GM12878 (cell line): Measurements from ENCODE around the gene FXYD4. TPM values are rescaled to one million over a fixed set of nuclear protein-coding genes. Genes with fewer than 3 reads are reported as not detected.

Source experiments
- ATAC-seq: fragments of 200-7000 bp; cut with Tn5 transposase; 3 replicates; pipeline ENCODE4 v1.9.1; 2020; ENCODE audit warnings: mild to moderate bottlenecking, moderate library complexity
- BruUV-seq: library from RNA; stranded (reverse); fragments of 400-500 nt; replicated peaks from 2 replicates; lab custom pipeline; 2021; lab: Mats Ljungman, UMichigan
- CTCF ChIA-PET: fragments of 300-600 bp; sonication (Branson Sonifier 250); formaldehyde crosslinking; extraction: SDS; loops from one replicate; lab custom pipeline; 2021; ENCODE audit warnings: inconsistent platforms; lab: Yijun Ruan, JAX
- POLR2A ChIA-PET: fragments of 350-600 bp; formaldehyde crosslinking; extraction: SDS; loops from one replicate; lab custom pipeline; 2021; ENCODE audit warnings: inconsistent platforms; lab: Charles Lee
- RAD21 ChIA-PET: fragments of 300-600 bp; sonication (Branson Sonifier 250); formaldehyde crosslinking; loops from one replicate; lab custom pipeline; 2023; ENCODE audit warnings: antibody characterized with exemption; ENCODE audit not compliant: unreplicated experiment; lab: Charles Lee
- SMC1A ChIA-PET: fragments of 300-600 bp; sonication (Branson Sonifier 250); formaldehyde crosslinking; loops from one replicate; lab custom pipeline; 2023; ENCODE audit not compliant: unreplicated experiment, uncharacterized antibody; lab: Charles Lee
- DNase-seq: peaks from one replicate; pipeline ENCODE4 v3.0.0-alpha.2; 2011; ENCODE audit warnings: low read depth, low spot score
- FAIRE-seq: peaks from 3 replicates; lab custom pipeline; 2011; peaks lifted over from hg19 to GRCh38; lab: Jason Lieb, UNC
- H2AFZ ChIP-seq: 2 replicates; pipeline ENCODE4 v1.6.0; 2011; ENCODE audit warnings: low read depth, low read length, control low read depth; ENCODE audit not compliant: control insufficient read depth
- H3K27ac ChIP-seq: 2 replicates; pipeline ENCODE4 v1.5.1; 2011; ENCODE audit warnings: control low read depth; ENCODE audit not compliant: control insufficient read depth, insufficient read depth
- H3K27me3 ChIP-seq, 2 experiments: replicated peaks in 1 of 2; 2 replicates each; pipeline versions ENCODE4 v1.6.0 to v1.6.1; 2011; ENCODE audit warnings: low read length in 1 of 2; ENCODE audit not compliant: control insufficient read depth in 2 of 2, insufficient read depth in 2 of 2
- H3K36me3 ChIP-seq, 2 experiments: 2 replicates each; pipeline ENCODE4 v1.5.1; 2011; ENCODE audit warnings: low read length in 1 of 2; ENCODE audit not compliant: control insufficient read depth in 2 of 2, insufficient read depth in 2 of 2
- H3K4me1 ChIP-seq: 2 replicates; pipeline ENCODE4 v1.6.1; 2011; ENCODE audit warnings: mild to moderate bottlenecking, low read length, moderate library complexity, mixed read lengths; ENCODE audit not compliant: control insufficient read depth, insufficient read depth
- H3K4me2 ChIP-seq: 2 replicates; pipeline ENCODE4 v1.6.0; 2011; ENCODE audit warnings: control low read depth; ENCODE audit not compliant: control insufficient read depth, insufficient read depth
- H3K4me3 ChIP-seq: fragments of 200-600 bp; sonication (generic); 2 replicates; pipeline ENCODE4 v1.5.1; 2016
- H3K79me2 ChIP-seq: 2 replicates; pipeline ENCODE4 v1.6.0; 2011; ENCODE audit warnings: low read length; ENCODE audit not compliant: control insufficient read depth, insufficient read depth
- H3K9ac ChIP-seq: 2 replicates; pipeline ENCODE4 v1.8.0; 2011; ENCODE audit warnings: low read length, control low read depth, mixed read lengths; ENCODE audit not compliant: control insufficient read depth, insufficient read depth
- H3K9me3 ChIP-seq: replicated peaks from 3 replicates; pipeline ENCODE4 v1.5.1; 2011; ENCODE audit warnings: mild to moderate bottlenecking, low read length; ENCODE audit not compliant: control insufficient read depth, insufficient read depth
- H4K20me1 ChIP-seq: 2 replicates; pipeline ENCODE4 v1.6.0; 2011; ENCODE audit not compliant: control insufficient read depth, insufficient read depth
- DPF2 ChIP-seq: fragments of 450-650 bp; IDR thresholded peaks from 2 replicates; pipeline ENCODE4 v1.6.1; 2017; ENCODE audit warnings: mild to moderate bottlenecking
- EP300 ChIP-seq, 2 experiments: fragments of 150-350 bp in 1 of 2; IDR thresholded peaks; 2 replicates each; pipeline ENCODE4 v1.6.1; 2011 to 2012; ENCODE audit warnings: low read depth in 2 of 2, low read length in 2 of 2, borderline replicate concordance in 1 of 2, improper control_type of control experiment in 1 of 2, inconsistent platforms in 1 of 2; ENCODE audit not compliant: control insufficient read depth in 1 of 2
- HDAC2 ChIP-seq: fragments of 200-600 bp; sonication (generic); IDR thresholded peaks from 2 replicates; pipeline ENCODE4 v1.6.1; 2017
- HDAC6 ChIP-seq: fragments of 200-600 bp; sonication (generic); IDR thresholded peaks from one replicate; pipeline ENCODE4 v1.8.0; 2017; ENCODE audit warnings: antibody characterized with exemption; ENCODE audit not compliant: unreplicated experiment
- NR2C1 ChIP-seq: fragments of 450-650 bp; IDR thresholded peaks from 2 replicates; pipeline ENCODE4 v1.6.1; 2017; ENCODE audit warnings: antibody characterized with exemption, mild to moderate bottlenecking, moderate library complexity
- NR2C2 ChIP-seq: IDR thresholded peaks from 2 replicates; pipeline ENCODE4 v1.6.1; 2011; ENCODE audit warnings: borderline replicate concordance, low read depth; ENCODE audit not compliant: control insufficient read depth, insufficient read length
- SMARCA5 ChIP-seq: fragments of 450-650 bp; IDR thresholded peaks from 2 replicates; pipeline ENCODE4 v1.6.1; 2017; ENCODE audit warnings: mild to moderate bottlenecking
- WGBS: methylation state at CpG from one replicate; pipeline ENCODE4 v1.1.6; 2016; ENCODE audit warnings: low lambda C conversion rate; ENCODE audit not compliant: insufficient replicate concordance, insufficient coverage; ENCODE audit errors: missing lambda C conversion rate; 5-methylcytosine and 5-hydroxymethylcytosine counted together
- in situ Hi-C: fragments of 300-500 bp; cut with MboI; formaldehyde crosslinking; loops from 9 replicates; pipeline ENCODE4 v1.14.3; 2018; ENCODE audit warnings: mixed read lengths
- intact Hi-C: fragments of 100-400 bp; cut with micrococcal nuclease; formaldehyde crosslinking; loops from one replicate; pipeline ENCODE4 v1.14.2; 2022; ENCODE audit not compliant: unreplicated experiment
- polyA plus RNA-seq, 11 experiments: library from polyadenylated mRNA; depleted of rRNA in 4 of 11; unstranded in 6 of 11; stranded (reverse) in 5 of 11; fragments of >200 nt; fragmentation: Nextera tagmentation in 4 of 11; fragmentation: Illumina TruSeq in 1 of 11; extraction: Ambion mirVana in 4 of 11; extraction: Trizol in 1 of 11; gene quantifications; 1 replicate in 1 of 11; 2 replicates in 10 of 11; pipeline versions ENCODE4 v1.2.1 to v1.2.3, GENCODE V29; 2011 to 2016; ENCODE audit warnings: inconsistent platforms in 2 of 11, missing spikeins in 2 of 11, low read depth in 1 of 11
- total RNA-seq, 4 experiments: library from RNA; depleted of rRNA in 3 of 4; stranded (reverse); fragments of >200 nt in 3 of 4; fragmentation: Illumina TruSeq in 1 of 4; extraction: Trizol in 1 of 4; gene quantifications; 2 replicates each; pipeline versions ENCODE4 v1.2.1 to v1.2.3, GENCODE V29; 2013 to 2021
- TF ChIP-seq, protein P1 (sequence below): fragments of 450-650 bp; IDR thresholded peaks from 2 replicates; pipeline ENCODE4 v1.6.1; 2017; ENCODE audit warnings: mild to moderate bottlenecking, moderate library complexity

The FXYD4 gene
- total and polyA plus RNA-seq, 10 of the 15 experiments (the other 5 are each of a cell fraction or from before 2014, with no cell fraction given): not detected

DNA sequence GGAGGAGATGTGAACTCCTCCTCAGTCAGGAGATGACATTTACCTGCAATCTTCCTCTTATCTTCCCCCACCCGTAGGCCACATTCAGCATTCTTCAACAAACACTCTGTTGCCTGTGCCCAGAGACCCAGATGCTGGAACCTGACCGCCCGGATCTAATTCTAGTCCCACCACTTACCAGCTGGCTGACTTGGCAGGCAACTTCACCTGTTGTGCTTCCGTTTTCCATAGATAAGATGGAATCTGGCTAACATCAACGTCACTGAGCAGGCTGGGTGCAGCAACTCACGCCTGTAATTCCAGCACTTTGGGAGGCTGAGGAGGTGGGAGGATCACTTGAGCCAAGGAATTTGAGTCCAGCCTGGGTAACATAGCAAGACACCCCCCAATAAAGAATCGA is 21.3 kb upstream of the FXYD4 start:
- H3K9ac ChIP-seq: no peak overlapping the region
- no peaks in the 10 kb centered on the region for H4K20me1 ChIP-seq
- H3K27ac ChIP-seq: no peak overlapping the region
- TF ChIP-seq HDAC2: no peak
- TF ChIP-seq NR2C1: no peak
- no peak for TF ChIP-seq NR2C2
- TF ChIP-seq DPF2: no peak
- TF ChIP-seq HDAC6: no peak
- TF ChIP-seq, protein P1, sequence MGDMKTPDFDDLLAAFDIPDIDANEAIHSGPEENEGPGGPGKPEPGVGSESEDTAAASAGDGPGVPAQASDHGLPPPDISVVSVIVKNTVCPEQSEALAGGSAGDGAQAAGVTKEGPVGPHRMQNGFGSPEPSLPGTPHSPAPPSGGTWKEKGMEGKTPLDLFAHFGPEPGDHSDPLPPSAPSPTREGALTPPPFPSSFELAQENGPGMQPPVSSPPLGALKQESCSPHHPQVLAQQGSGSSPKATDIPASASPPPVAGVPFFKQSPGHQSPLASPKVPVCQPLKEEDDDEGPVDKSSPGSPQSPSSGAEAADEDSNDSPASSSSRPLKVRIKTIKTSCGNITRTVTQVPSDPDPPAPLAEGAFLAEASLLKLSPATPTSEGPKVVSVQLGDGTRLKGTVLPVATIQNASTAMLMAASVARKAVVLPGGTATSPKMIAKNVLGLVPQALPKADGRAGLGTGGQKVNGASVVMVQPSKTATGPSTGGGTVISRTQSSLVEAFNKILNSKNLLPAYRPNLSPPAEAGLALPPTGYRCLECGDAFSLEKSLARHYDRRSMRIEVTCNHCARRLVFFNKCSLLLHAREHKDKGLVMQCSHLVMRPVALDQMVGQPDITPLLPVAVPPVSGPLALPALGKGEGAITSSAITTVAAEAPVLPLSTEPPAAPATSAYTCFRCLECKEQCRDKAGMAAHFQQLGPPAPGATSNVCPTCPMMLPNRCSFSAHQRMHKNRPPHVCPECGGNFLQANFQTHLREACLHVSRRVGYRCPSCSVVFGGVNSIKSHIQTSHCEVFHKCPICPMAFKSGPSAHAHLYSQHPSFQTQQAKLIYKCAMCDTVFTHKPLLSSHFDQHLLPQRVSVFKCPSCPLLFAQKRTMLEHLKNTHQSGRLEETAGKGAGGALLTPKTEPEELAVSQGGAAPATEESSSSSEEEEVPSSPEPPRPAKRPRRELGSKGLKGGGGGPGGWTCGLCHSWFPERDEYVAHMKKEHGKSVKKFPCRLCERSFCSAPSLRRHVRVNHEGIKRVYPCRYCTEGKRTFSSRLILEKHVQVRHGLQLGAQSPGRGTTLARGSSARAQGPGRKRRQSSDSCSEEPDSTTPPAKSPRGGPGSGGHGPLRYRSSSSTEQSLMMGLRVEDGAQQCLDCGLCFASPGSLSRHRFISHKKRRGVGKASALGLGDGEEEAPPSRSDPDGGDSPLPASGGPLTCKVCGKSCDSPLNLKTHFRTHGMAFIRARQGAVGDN: no peak
- TF ChIP-seq SMARCA5: no peak
- TF ChIP-seq EP300 (IDR thresholded peaks at IDR 0.05; ENCODE audit: borderline replicate concordance in 1 of 2, control insufficient read depth in 1 of 2, low read depth in 2 of 2, low read length in 2 of 2): no peak
- TF ChIP-seq, all 136 proteins: peak for 0
- Histone ChIP-seq H3K4me1 (no peaks in the 10 kb centered on the region), H3K4me2 (no peak overlapping the region), H3K36me3 (no peaks in the 10 kb centered on the region), H2AFZ (no peak overlapping the region), H3K79me2 (no peaks in the 10 kb centered on the region), H3K9me3 (no peaks in the 10 kb centered on the region), H3K27me3 (peaks cover 0 to 2% of the 10 kb centered on the region in 2 experiments; a peak in 1 of 4 replicates), H3K4me3 (no peak overlapping the region)
- WGBS: 32% methylated on average over 7 of the region's 7 CpGs
- in situ Hi-C loops (loop anchor here (25.0 kb wide), 1 partner anchor 138 kb away; no protein-coding TSS in a partner anchor), intact Hi-C loops (no loop called here)
- ATAC-seq (no peak), DNase-seq (no peak), FAIRE-seq (no peak)
- ChIA-PET CTCF (no interaction called here), SMC1A (interaction anchor here (1.5 kb wide), 1 partner anchor 58 kb away, joined by 3 read pairs; no protein-coding TSS in a partner anchor), RAD21 (no interaction called here), POLR2A (no interaction called here)
- no TSS peak for BruUV-seq
